Loucy (cell line): ENCODE data around the gene KIF18A.

ENCODE experiments used
- H2AFZ ChIP-seq: fragments of 200-600 bp; sonication (generic); 2 replicates; pipeline ENCODE4 v1.6.0; 2016; ENCODE audit warnings: antibody characterized with exemption, mild to moderate bottlenecking, low read length, moderate library complexity
- H3F3A ChIP-seq: fragments of 200-600 bp; 2 replicates; pipeline ENCODE4 v1.6.0; 2016; ENCODE audit warnings: antibody characterized with exemption, low read depth, mild to moderate bottlenecking
- H3K27me3 ChIP-seq: fragments of 200-600 bp; sonication (generic); 2 replicates; pipeline ENCODE4 v1.6.1; 2014; ENCODE audit warnings: low read length, mild to moderate bottlenecking; ENCODE audit not compliant: insufficient read depth, poor library complexity, severe bottlenecking
- H3K36me3 ChIP-seq: fragments of 200-600 bp; sonication (generic); 2 replicates; pipeline ENCODE4 v1.6.1; 2016; ENCODE audit warnings: low read length; ENCODE audit not compliant: insufficient read depth
- H3K4me1 ChIP-seq: fragments of 200-600 bp; sonication (generic); 2 replicates; pipeline ENCODE4 v1.5.1; 2014; ENCODE audit warnings: low read length, mild to moderate bottlenecking; ENCODE audit not compliant: insufficient read depth, poor library complexity, severe bottlenecking
- H3K4me2 ChIP-seq: fragments of 200-600 bp; sonication (generic); 2 replicates; pipeline ENCODE4 v1.6.0; 2014; ENCODE audit warnings: antibody characterized with exemption, low read length, low read depth, mild to moderate bottlenecking; ENCODE audit not compliant: poor library complexity, severe bottlenecking
- H3K4me3 ChIP-seq: fragments of 200-600 bp; sonication (generic); 2 replicates; pipeline ENCODE4 v1.5.1; 2014; ENCODE audit warnings: low read length, mild to moderate bottlenecking, mixed read lengths; ENCODE audit not compliant: poor library complexity, severe bottlenecking
- H3K79me2 ChIP-seq: fragments of 200-600 bp; sonication (generic); 2 replicates; pipeline ENCODE4 v1.6.1; 2014; ENCODE audit warnings: low read length; ENCODE audit not compliant: insufficient read depth
- H3K9ac ChIP-seq: fragments of 200-600 bp; sonication (generic); 2 replicates; pipeline ENCODE4 v1.6.0; 2014; ENCODE audit warnings: mild to moderate bottlenecking, low read depth, low read length, moderate library complexity; ENCODE audit not compliant: poor library complexity, severe bottlenecking
- H3K9me2 ChIP-seq: fragments of 200-600 bp; sonication (generic); replicated peaks from 2 replicates; pipeline ENCODE4 v1.6.1; 2016; ENCODE audit warnings: low read depth, low read length, mixed read lengths
- H3K9me3 ChIP-seq: fragments of 200-600 bp; sonication (generic); 2 replicates; pipeline ENCODE4 v1.6.1; 2014; ENCODE audit warnings: mild to moderate bottlenecking, antibody characterized with exemption, low read length, low read depth; ENCODE audit not compliant: insufficient read depth
- H4K20me1 ChIP-seq: fragments of 200-600 bp; sonication (generic); 2 replicates; pipeline ENCODE4 v1.6.0; 2014; ENCODE audit warnings: antibody characterized with exemption, low read length, mild to moderate bottlenecking; ENCODE audit not compliant: insufficient read depth, poor library complexity, severe bottlenecking
- EZH2phosphoT487 ChIP-seq: fragments of 200-600 bp; IDR thresholded peaks from 2 replicates; pipeline ENCODE4 v1.6.1; 2018; ENCODE audit warnings: antibody characterized with exemption, mild to moderate bottlenecking, moderate library complexity, borderline replicate concordance
- TF ChIP-seq, protein P1 (sequence below): fragments of 200-600 bp; sonication (generic); conservative IDR thresholded peaks from 2 replicates; pipeline ENCODE4 v1.5.1; 2014; ENCODE audit warnings: mild to moderate bottlenecking, antibody characterized with exemption, low read length

The KIF18A gene

GRCh38 chr11:28123151-28123581, 15.2 kb upstream of the KIF18A start:
- H3K4me2 ChIP-seq: peak overlapping the region; percentile 35
- peaks cover 5% of the 10 kb centered on the region; the same call in 1 of the 2 replicates for H3K79me2 ChIP-seq
- no peaks in the 10 kb centered on the region for H3K27me3 ChIP-seq
- 0 out of 2 replicates have a peak, but pooled peaks cover 8% of the 10 kb centered on the region for H3K36me3 ChIP-seq
- H3F3A ChIP-seq: no peaks in the 10 kb centered on the region
- no peaks in the 10 kb centered on the region for H3K9me2 ChIP-seq
- no peaks in the 10 kb centered on the region for H3K9me3 ChIP-seq
- TF ChIP-seq EZH2phosphoT487: no peak
- TF ChIP-seq, protein P1, sequence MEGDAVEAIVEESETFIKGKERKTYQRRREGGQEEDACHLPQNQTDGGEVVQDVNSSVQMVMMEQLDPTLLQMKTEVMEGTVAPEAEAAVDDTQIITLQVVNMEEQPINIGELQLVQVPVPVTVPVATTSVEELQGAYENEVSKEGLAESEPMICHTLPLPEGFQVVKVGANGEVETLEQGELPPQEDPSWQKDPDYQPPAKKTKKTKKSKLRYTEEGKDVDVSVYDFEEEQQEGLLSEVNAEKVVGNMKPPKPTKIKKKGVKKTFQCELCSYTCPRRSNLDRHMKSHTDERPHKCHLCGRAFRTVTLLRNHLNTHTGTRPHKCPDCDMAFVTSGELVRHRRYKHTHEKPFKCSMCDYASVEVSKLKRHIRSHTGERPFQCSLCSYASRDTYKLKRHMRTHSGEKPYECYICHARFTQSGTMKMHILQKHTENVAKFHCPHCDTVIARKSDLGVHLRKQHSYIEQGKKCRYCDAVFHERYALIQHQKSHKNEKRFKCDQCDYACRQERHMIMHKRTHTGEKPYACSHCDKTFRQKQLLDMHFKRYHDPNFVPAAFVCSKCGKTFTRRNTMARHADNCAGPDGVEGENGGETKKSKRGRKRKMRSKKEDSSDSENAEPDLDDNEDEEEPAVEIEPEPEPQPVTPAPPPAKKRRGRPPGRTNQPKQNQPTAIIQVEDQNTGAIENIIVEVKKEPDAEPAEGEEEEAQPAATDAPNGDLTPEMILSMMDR: no peak
- H3K4me3 ChIP-seq: peak overlapping the region; percentile 19
- H3K4me1 ChIP-seq: peaks cover 25% of the 10 kb centered on the region
- H3K9ac ChIP-seq: no peak overlapping the region
- peaks cover 4% of the 10 kb centered on the region for H4K20me1 ChIP-seq
- no peak overlapping the region for H2AFZ ChIP-seq

- Histone ChIP-seq H3F3A (no peaks in the 10 kb centered on the region), H3K79me2 (peaks cover 22% of the 10 kb centered on the region), H3K36me3 (no peaks in the 10 kb centered on the region), H4K20me1 (peaks cover 7% of the 10 kb centered on the region), H3K9me3 (no peaks in the 10 kb centered on the region), H3K4me3 (no peak overlapping the region), H3K27me3 (no peaks in the 10 kb centered on the region), H3K4me1 (peaks cover 30% of the 10 kb centered on the region), H2AFZ (no peak overlapping the region), H3K9ac (no peak overlapping the region), H3K9me2 (no peaks in the 10 kb centered on the region), H3K4me2 (peak overlapping the region; percentile 9)
- TF ChIP-seq EZH2phosphoT487: no peak
- TF ChIP-seq, protein P1: no peak
These were observed 9.8 kb upstream of the KIF18A start for GRCh38 chr11:28117712-28118111.

- Histone ChIP-seq H2AFZ (no peak overlapping the region), H3K9me3 (no peaks in the 10 kb centered on the region), H3K9me2 (no peaks in the 10 kb centered on the region), H3K36me3 (no peaks in the 10 kb centered on the region), H3K9ac (no peak overlapping the region), H3K4me1 (peaks cover 41% of the 10 kb centered on the region), H3K4me3 (no peak overlapping the region), H3K4me2 (peak overlapping the region; percentile 48), H3K27me3 (no peaks in the 10 kb centered on the region), H4K20me1 (peaks cover 2% of the 10 kb centered on the region), H3K79me2 (peaks cover 46% of the 10 kb centered on the region), H3F3A (no peaks in the 10 kb centered on the region)
- no peak for TF ChIP-seq EZH2phosphoT487
- TF ChIP-seq, protein P1: no peak
These were observed 6.8 kb upstream of the KIF18A start for GRCh38 chr11:28114731-28115130.
